B cell (primary cell): ENCODE measurements around the gene POU6F1. TPM values are rescaled to one million over a fixed set of nuclear protein-coding genes. Genes with fewer than 3 reads are reported as not detected.

ENCODE experiments used
- ATAC-seq: fragments of 200-7000 bp; cut with Tn5 transposase; one replicate; pipeline ENCODE4 v1.10.0; 2021; ENCODE audit warnings: low read depth, mild to moderate bottlenecking, moderate number of reproducible peaks, moderate library complexity
- CTCF ChIA-PET: fragments of 350-600 bp; sonication (Branson Sonifier 250); formaldehyde crosslinking; loops from one replicate; lab custom pipeline; 2021; ENCODE audit warnings: antibody characterized with exemption, inconsistent platforms; lab: Charles Lee
- POLR2A ChIA-PET: fragments of 350-600 bp; sonication (Branson Sonifier 250); formaldehyde crosslinking; loops from one replicate; lab custom pipeline; 2021; ENCODE audit warnings: antibody characterized with exemption; lab: Charles Lee
- DNase-seq: peaks from one replicate; pipeline ENCODE4 v3.0.0; 2013
- H2AFZ ChIP-seq: 2 replicates; pipeline ENCODE4 v1.6.1; 2012; ENCODE audit warnings: mild to moderate bottlenecking, low read depth, low read length; ENCODE audit not compliant: insufficient read depth, poor library complexity, severe bottlenecking
- H3K27ac ChIP-seq, 2 donors: 1 replicate in 1 of 2; 2 replicates in 1 of 2; pipeline ENCODE4 v1.5.1; 2012 to 2013; ENCODE audit warnings: low read length in 2 of 2, mild to moderate bottlenecking in 2 of 2, moderate library complexity in 1 of 2
- H3K27me3 ChIP-seq, 4 experiments: fragments of 200-600 bp in 1 of 4; sonication (generic) in 1 of 4; replicated peaks in 1 of 4; 1 replicate in 2 of 4; 2 replicates in 2 of 4; pipeline versions ENCODE4 v1.6.1 to v1.7.0; 2013 to 2016; ENCODE audit warnings: low read length in 3 of 4, mild to moderate bottlenecking in 2 of 4, mixed read lengths in 1 of 4, moderate library complexity in 1 of 4; ENCODE audit not compliant: insufficient read depth in 4 of 4, control insufficient read depth in 3 of 4; ENCODE audit errors: control extremely low read depth in 1 of 4
- H3K36me3 ChIP-seq, 2 experiments: replicated peaks in 1 of 2; 1 replicate in 1 of 2; 2 replicates in 1 of 2; pipeline versions ENCODE4 v1.6.1 to v1.7.1; 2013; ENCODE audit warnings: low read length in 1 of 2; ENCODE audit not compliant: insufficient read depth in 2 of 2, control insufficient read depth in 1 of 2; ENCODE audit errors: control extremely low read depth in 1 of 2, extremely low read depth in 1 of 2
- H3K4me1 ChIP-seq, 2 donors: fragments of 200-600 bp in 1 of 2; sonication (generic) in 1 of 2; 1 replicate in 1 of 2; 2 replicates in 1 of 2; pipeline versions ENCODE4 v1.5.1 to v1.6.1; 2013 to 2017; ENCODE audit warnings: low read length in 2 of 2; ENCODE audit not compliant: control insufficient read depth in 2 of 2, insufficient read depth in 2 of 2
- H3K4me2 ChIP-seq: replicated peaks from 2 replicates; pipeline ENCODE3; 2012; ENCODE audit warnings: mild to moderate bottlenecking, low read depth, low read length; ENCODE audit not compliant: poor library complexity, severe bottlenecking
- H3K4me3 ChIP-seq, 5 experiments: fragments of 200-600 bp in 1 of 5; sonication (generic) in 1 of 5; 1 replicate in 3 of 5; 2 replicates in 2 of 5; pipeline versions ENCODE4 v1.5.1 to v1.7.0; 2011 to 2016; ENCODE audit warnings: low read length in 4 of 5, mild to moderate bottlenecking in 4 of 5, low read depth in 2 of 5, control low read depth in 1 of 5, moderate library complexity in 1 of 5; ENCODE audit not compliant: insufficient read depth in 1 of 5; ENCODE audit errors: control extremely low read depth in 1 of 5, extremely low read depth in 1 of 5
- H3K79me2 ChIP-seq: fragments of 200-600 bp; sonication (generic); one replicate; pipeline ENCODE4 v1.6.0; 2016; ENCODE audit warnings: low read length; ENCODE audit not compliant: control insufficient read depth, insufficient read depth
- H3K9ac ChIP-seq: fragments of 200-600 bp; sonication (generic); 2 replicates; pipeline ENCODE4 v1.6.1; 2017; ENCODE audit warnings: mild to moderate bottlenecking, low read length, moderate library complexity
- H3K9me3 ChIP-seq, 3 donors: one replicate each; pipeline versions ENCODE4 v1.6.1 to v1.7.1; 2013; ENCODE audit warnings: low read length in 2 of 3; ENCODE audit not compliant: control insufficient read depth in 2 of 3, insufficient read depth in 1 of 3; ENCODE audit errors: control extremely low read depth in 1 of 3
- H4K20me1 ChIP-seq: 2 replicates; pipeline ENCODE4 v1.6.0; 2012; ENCODE audit warnings: mild to moderate bottlenecking, low read length; ENCODE audit not compliant: insufficient read depth, control insufficient read depth, poor library complexity, severe bottlenecking
- H3K27ac Mint-ChIP-seq: one replicate; pipeline ENCODE4 v1.8.0; 2021; ENCODE audit warnings: mixed read lengths
- H3K27me3 Mint-ChIP-seq: one replicate; pipeline ENCODE4 v1.8.0; 2021; ENCODE audit warnings: mixed read lengths
- H3K4me1 Mint-ChIP-seq: one replicate; pipeline ENCODE4 v1.8.0; 2021; ENCODE audit warnings: mixed read lengths
- H3K4me3 Mint-ChIP-seq: one replicate; pipeline ENCODE4 v1.8.0; 2021; ENCODE audit warnings: mixed read lengths
- H3K9me3 Mint-ChIP-seq: one replicate; pipeline ENCODE4 v1.8.0; 2022; ENCODE audit warnings: mixed read lengths; ENCODE audit not compliant: insufficient read depth
- CTCF ChIP-seq: fragments of 200-600 bp; IDR thresholded peaks from one replicate; pipeline ENCODE4 v1.8.0; 2022; ENCODE audit warnings: antibody characterized with exemption, mild to moderate bottlenecking
- EZH2 ChIP-seq: IDR thresholded peaks from 2 replicates; pipeline ENCODE4 v1.6.1; 2012; ENCODE audit warnings: borderline replicate concordance, low read depth, mild to moderate bottlenecking, moderate library complexity, low read length; ENCODE audit not compliant: insufficient read depth, poor library complexity, severe bottlenecking
- WGBS: methylation state at CpG from one replicate; pipeline ENCODE4 v1.1.5; 2013; ENCODE audit warnings: missing lambda C conversion rate; ENCODE audit not compliant: insufficient coverage; 5-methylcytosine and 5-hydroxymethylcytosine counted together
- intact Hi-C: fragments of 100-400 bp; cut with micrococcal nuclease; formaldehyde crosslinking; loops from one replicate; pipeline ENCODE4 v1.10.0; 2022
- polyA plus RNA-seq: library from polyadenylated mRNA; depleted of rRNA; stranded (reverse); fragments of >200 nt; gene quantifications from 2 replicates; pipeline ENCODE4 v1.2.3, GENCODE V29; 2012
- total RNA-seq, 2 donors: library from RNA; stranded (reverse); fragments of 120-200 nt in 1 of 2; gene quantifications; 1 replicate in 1 of 2; 2 replicates in 1 of 2; pipeline versions ENCODE4 v1.2.3 to v1.2.4, GENCODE V29; 2013 to 2022

The POU6F1 gene
- total and polyA plus RNA-seq, 2 donors (not counting 1 experiment from before 2014, with no cell fraction given) = 27.7 to 62.6 TPM

DNA sequence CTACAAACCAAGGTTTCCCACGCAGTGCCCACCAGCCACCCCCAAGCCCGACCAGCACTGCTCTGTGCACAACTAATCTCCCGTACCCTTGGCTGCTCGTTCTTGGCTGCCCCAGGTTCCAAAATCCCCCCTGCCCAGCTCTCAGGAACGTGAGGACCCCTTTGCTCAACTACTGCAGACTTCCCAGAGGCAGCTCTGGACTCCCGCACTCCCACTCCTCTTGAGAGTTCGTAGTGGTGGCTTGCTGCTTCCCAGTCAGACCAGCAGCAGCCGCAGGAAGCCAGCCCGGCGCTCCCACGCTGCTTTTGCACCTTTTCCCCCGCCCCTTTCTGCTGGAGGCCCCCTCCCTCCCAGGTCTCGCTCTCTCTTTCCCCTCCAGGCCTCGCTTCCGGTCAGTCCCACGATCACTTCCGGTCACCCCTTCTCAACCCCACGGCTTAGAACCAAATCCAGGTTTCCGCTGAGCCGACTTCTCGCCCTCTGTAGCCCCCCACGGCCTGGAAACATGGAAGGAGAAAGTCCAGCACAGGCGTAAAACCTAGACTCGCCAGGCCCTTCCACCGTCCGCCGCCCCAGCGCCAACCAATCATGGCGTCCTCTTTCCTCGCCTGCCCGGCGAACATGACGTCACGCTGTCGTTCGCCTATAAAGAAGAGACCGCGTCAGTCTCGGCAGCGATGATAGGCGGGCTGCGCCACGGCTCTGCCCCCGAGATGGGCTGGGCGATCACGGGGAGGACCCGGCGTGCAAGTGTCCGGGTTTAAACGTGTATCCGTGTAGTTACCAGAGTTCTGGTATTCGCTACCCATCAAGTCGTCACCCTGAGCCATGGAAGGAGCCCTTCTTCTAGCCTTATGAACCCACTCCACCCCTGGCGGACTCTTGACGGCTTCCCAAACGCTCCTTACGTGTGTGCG is 45.1 kb downstream of the POU6F1 start, which contains the start of gene TFCP2:
TFCP2 (minus strand) TSS at position 621 of the 917 bp plus-strand sequence. CDS start 713 bp downstream, outside the sequence.
- peak; percentile 99 for ATAC-seq
- Histone ChIP-seq H4K20me1 (peaks cover 4% of the 10 kb centered on the region), H3K9ac (peak within 1 kb of the TSS; percentile 98), H3K4me3 (peak within 1 kb of the TSS; percentile 75 to 100 (median 88)), H3K4me1 (peaks cover 16 to 19% of the 10 kb centered on the region in 2 donors), H3K9me3 (no peaks in the 10 kb centered on the region), H2AFZ (peak within 1 kb of the TSS; percentile 96), H3K4me2 (peak within 1 kb of the TSS; percentile 86), H3K36me3 (no peaks in the 10 kb centered on the region), H3K27me3 (no peaks in the 10 kb centered on the region), H3K79me2 (peaks cover 53% of the 10 kb centered on the region), H3K27ac (peak within 1 kb of the TSS; percentile 85 to 96)
- ChIA-PET CTCF (no interaction called here), POLR2A (interaction anchor here (0.6 to 1.6 kb wide), 2 partner anchors 46 to 248 kb away, joined by 3 to 4 read pairs; partner anchors contain the start of gene POU6F1)
- H3K4me1 Mint-ChIP-seq = peaks cover 15% of the 10 kb centered on the region
- intact Hi-C loops = loop anchor here (1.0 to 5.0 kb wide), 7 partner anchors 45 to 348 kb away; partner anchors contain the start of genes BIN2, CSRNP2, DAZAP2 and LETMD1
- DNase-seq = peak; percentile 97
- H3K4me3 Mint-ChIP-seq = peak within 1 kb of the TSS; percentile 83
- H3K9me3 Mint-ChIP-seq = no peaks in the 10 kb centered on the region
- peak within 1 kb of the TSS; percentile 77 for H3K27ac Mint-ChIP-seq
- under 1% methylated on average over 58 of the region's 58 CpGs for WGBS
- H3K27me3 Mint-ChIP-seq = no peaks in the 10 kb centered on the region
- TF ChIP-seq EZH2 (no peak), CTCF (no peak)
